Measurements from ENCODE around the gene LPP.

GRCh38 chr3:188489639-188490405, 335.9 kb downstream of the LPP start:
- TF ChIP-seq CTCF (optimal IDR thresholded peaks at IDR 0.05 in 1 of 3, IDR thresholded peaks at IDR 0.05 in 1 of 3, conservative IDR thresholded peaks at IDR 0.05 in 1 of 3; ENCODE audit: extremely low read depth in 1 of 3, insufficient read depth in 2 of 3, low read length in 3 of 3), result no peak
- TF ChIP-seq EZH2 (IDR thresholded peaks at IDR 0.05; ENCODE audit: low read length), result no peak

Measured in keratinocyte (primary cell).